MM.1S (cell line): ENCODE measurements around the gene COX20.

Experiments used
- DNase-seq: peaks from one replicate; pipeline ENCODE4 v3.0.0-alpha.2; 2015
- H2AFZ ChIP-seq: fragments of 300-600 bp; sonication (generic); 2 replicates; pipeline ENCODE4 v1.6.0; 2016; ENCODE audit warnings: antibody characterized with exemption, low read length
- H3F3A ChIP-seq: fragments of 300-600 bp; sonication (generic); 2 replicates; pipeline ENCODE4 v1.6.1; 2016; ENCODE audit warnings: mild to moderate bottlenecking, antibody characterized with exemption, low read length, moderate library complexity, mixed read lengths; ENCODE audit not compliant: insufficient read depth
- H3K27ac ChIP-seq: fragments of 300-600 bp; sonication (generic); 2 replicates; pipeline ENCODE4 v1.5.1; 2016; ENCODE audit warnings: mild to moderate bottlenecking, low read length
- H3K27me3 ChIP-seq: fragments of 300-600 bp; sonication (generic); replicated peaks from 2 replicates; pipeline ENCODE4 v1.6.0; 2016; ENCODE audit warnings: low read length; ENCODE audit not compliant: insufficient read depth
- H3K36me3 ChIP-seq: fragments of 300-600 bp; sonication (generic); replicated peaks from 2 replicates; pipeline ENCODE4 v1.6.1; 2016; ENCODE audit warnings: mild to moderate bottlenecking, low read length, mixed read lengths; ENCODE audit not compliant: insufficient read depth
- H3K4me1 ChIP-seq: fragments of 300-600 bp; sonication (generic); 2 replicates; pipeline ENCODE4 v1.6.1; 2016; ENCODE audit warnings: low read length, mixed read lengths
- H3K4me2 ChIP-seq: fragments of 300-600 bp; sonication (generic); 2 replicates; pipeline ENCODE4 v1.6.0; 2016; ENCODE audit warnings: low read depth, low read length
- H3K4me3 ChIP-seq: fragments of 300-600 bp; sonication (generic); 2 replicates; pipeline ENCODE4 v1.5.1; 2016; ENCODE audit warnings: low read length, mixed read lengths
- H3K79me2 ChIP-seq: fragments of 300-600 bp; sonication (generic); 2 replicates; pipeline ENCODE4 v1.6.1; 2016; ENCODE audit warnings: mixed run types, low read length, mixed read lengths
- H3K9ac ChIP-seq: fragments of 300-600 bp; sonication (generic); 2 replicates; pipeline ENCODE4 v1.6.1; 2016; ENCODE audit warnings: low read length, mixed read lengths
- H3K9me2 ChIP-seq: fragments of 300-600 bp; sonication (generic); replicated peaks from 2 replicates; pipeline ENCODE4 v1.6.1; 2016; ENCODE audit warnings: mild to moderate bottlenecking, low read length, mixed read lengths; ENCODE audit not compliant: insufficient read depth
- H3K9me3 ChIP-seq: fragments of 300-600 bp; sonication (generic); replicated peaks from 2 replicates; pipeline ENCODE4 v1.6.1; 2016; ENCODE audit warnings: mild to moderate bottlenecking, low read length, mixed read lengths; ENCODE audit not compliant: insufficient read depth
- H4K20me1 ChIP-seq: fragments of 300-600 bp; sonication (generic); 2 replicates; pipeline ENCODE4 v1.6.1; 2016; ENCODE audit warnings: mild to moderate bottlenecking, low read length, moderate library complexity, mixed read lengths; ENCODE audit not compliant: insufficient read depth
- EZH2 ChIP-seq: fragments of 300-600 bp; sonication (generic); optimal IDR thresholded peaks from 2 replicates; pipeline ENCODE3; 2017; ENCODE audit warnings: low read depth, mild to moderate bottlenecking, antibody characterized with exemption, low read length, mixed read lengths
- EZH2phosphoT487 ChIP-seq: fragments of 300-600 bp; sonication (generic); IDR thresholded peaks from 2 replicates; pipeline ENCODE4 v1.6.1; 2018; ENCODE audit warnings: antibody characterized with exemption, low read length
- TF ChIP-seq, protein P1 (sequence below): fragments of 300-600 bp; sonication (generic); IDR thresholded peaks from 2 replicates; pipeline ENCODE4 v1.5.1; 2016; ENCODE audit warnings: antibody characterized with exemption, low read length, mixed read lengths

The COX20 gene

DNA sequence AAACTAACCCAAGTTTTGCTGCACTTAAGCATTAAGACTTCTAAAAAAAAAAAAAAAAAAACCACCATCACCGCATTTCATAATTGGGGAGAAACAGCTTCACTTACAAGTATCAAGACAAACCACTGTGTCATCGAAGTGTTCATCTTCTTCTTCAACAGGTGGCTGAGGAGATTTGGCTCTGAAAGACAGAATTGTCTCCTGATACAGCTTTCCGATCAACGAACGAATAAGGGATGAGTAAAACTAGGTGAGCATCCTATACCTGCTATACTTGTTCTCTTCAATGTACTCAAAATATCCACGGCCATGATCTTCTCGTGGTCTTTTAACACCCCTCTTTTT is 26.9 kb downstream of the COX20 start:
- Histone ChIP-seq H3K27ac (peak overlapping the region; percentile 98; the same call in 1 of the 2 replicates), H4K20me1 (peaks cover 55% of the 10 kb centered on the region), H3F3A (peaks cover 36% of the 10 kb centered on the region)

DNA sequence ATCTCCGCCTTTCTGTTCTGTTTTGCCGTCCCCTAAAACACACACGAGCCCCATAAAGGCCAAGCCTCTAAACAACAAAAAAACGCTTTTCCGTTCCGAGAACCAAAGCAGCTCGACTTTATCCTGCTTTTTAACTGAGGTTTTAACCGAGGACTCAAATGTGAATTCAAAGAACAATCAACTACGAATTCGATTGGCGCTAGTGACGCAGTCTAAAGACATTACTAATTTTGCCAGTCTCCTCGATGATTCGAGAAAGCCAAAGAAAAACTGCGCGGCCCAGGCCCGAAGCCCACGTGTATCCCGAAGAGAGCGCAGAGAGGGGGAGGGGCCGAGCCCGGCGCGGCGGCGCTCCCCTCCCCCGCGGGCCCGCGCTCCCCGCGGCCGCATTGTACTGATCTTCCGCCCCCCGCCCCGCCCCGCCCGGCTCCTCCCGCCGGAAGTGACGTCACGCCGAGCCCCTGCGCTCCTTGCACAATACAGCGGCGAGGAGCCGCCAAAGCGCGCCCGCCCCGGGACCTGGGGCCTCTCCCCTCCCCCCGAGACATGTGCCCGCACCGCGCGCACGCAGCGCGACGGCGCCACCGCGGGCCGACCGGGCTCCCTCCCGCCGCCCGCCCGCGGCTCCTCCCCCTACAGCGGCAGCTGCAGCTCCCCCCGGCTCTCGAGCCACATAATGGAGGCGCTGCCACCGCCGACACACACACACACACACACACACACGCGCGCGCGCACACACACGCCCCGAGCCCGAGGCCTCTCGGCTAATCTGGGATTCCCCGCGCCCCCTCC is 27.4 kb downstream of the COX20 start:
- peak; percentile 98 for DNase-seq
- Histone ChIP-seq H3F3A (peaks cover 32% of the 10 kb centered on the region), H4K20me1 (peaks cover 49% of the 10 kb centered on the region), H3K36me3 (peaks cover 33% of the 10 kb centered on the region; the same call in 1 of the 2 replicates), H3K9me3 (no peaks in the 10 kb centered on the region), H3K9me2 (no peaks in the 10 kb centered on the region), H3K27me3 (no peaks in the 10 kb centered on the region), H3K4me2 (peak overlapping the region; percentile 79), H3K9ac (peak overlapping the region; percentile 100), H3K4me3 (peak overlapping the region; percentile 98), H2AFZ (no peak overlapping the region), H3K4me1 (0 out of 2 replicates have a peak, but pooled peaks cover 9% of the 10 kb centered on the region), H3K27ac (peak overlapping the region; percentile 98), H3K79me2 (peaks cover 64% of the 10 kb centered on the region)
- TF ChIP-seq, protein P1, sequence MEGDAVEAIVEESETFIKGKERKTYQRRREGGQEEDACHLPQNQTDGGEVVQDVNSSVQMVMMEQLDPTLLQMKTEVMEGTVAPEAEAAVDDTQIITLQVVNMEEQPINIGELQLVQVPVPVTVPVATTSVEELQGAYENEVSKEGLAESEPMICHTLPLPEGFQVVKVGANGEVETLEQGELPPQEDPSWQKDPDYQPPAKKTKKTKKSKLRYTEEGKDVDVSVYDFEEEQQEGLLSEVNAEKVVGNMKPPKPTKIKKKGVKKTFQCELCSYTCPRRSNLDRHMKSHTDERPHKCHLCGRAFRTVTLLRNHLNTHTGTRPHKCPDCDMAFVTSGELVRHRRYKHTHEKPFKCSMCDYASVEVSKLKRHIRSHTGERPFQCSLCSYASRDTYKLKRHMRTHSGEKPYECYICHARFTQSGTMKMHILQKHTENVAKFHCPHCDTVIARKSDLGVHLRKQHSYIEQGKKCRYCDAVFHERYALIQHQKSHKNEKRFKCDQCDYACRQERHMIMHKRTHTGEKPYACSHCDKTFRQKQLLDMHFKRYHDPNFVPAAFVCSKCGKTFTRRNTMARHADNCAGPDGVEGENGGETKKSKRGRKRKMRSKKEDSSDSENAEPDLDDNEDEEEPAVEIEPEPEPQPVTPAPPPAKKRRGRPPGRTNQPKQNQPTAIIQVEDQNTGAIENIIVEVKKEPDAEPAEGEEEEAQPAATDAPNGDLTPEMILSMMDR = no peak
- TF ChIP-seq EZH2phosphoT487 (no peak), EZH2 (no peak)

More for the DNA sequence above, 26.9 kb downstream of the COX20 start:
- Histone ChIP-seq H3K9me3 (no peaks in the 10 kb centered on the region), H3K4me2 (peak overlapping the region; percentile 79), H3K27me3 (no peaks in the 10 kb centered on the region), H3K36me3 (peaks cover 39% of the 10 kb centered on the region), H3K4me3 (peak overlapping the region; percentile 94), H3K79me2 (peaks cover 70% of the 10 kb centered on the region), H3K9ac (peak overlapping the region; percentile 81), H2AFZ (no peak overlapping the region), H3K4me1 (0 out of 2 replicates have a peak, but pooled peaks cover 9% of the 10 kb centered on the region), H3K9me2 (no peaks in the 10 kb centered on the region)
- DNase-seq = peak; percentile 41
- TF ChIP-seq, protein P1 = no peak
- TF ChIP-seq EZH2 (no peak), EZH2phosphoT487 (no peak)

DNA sequence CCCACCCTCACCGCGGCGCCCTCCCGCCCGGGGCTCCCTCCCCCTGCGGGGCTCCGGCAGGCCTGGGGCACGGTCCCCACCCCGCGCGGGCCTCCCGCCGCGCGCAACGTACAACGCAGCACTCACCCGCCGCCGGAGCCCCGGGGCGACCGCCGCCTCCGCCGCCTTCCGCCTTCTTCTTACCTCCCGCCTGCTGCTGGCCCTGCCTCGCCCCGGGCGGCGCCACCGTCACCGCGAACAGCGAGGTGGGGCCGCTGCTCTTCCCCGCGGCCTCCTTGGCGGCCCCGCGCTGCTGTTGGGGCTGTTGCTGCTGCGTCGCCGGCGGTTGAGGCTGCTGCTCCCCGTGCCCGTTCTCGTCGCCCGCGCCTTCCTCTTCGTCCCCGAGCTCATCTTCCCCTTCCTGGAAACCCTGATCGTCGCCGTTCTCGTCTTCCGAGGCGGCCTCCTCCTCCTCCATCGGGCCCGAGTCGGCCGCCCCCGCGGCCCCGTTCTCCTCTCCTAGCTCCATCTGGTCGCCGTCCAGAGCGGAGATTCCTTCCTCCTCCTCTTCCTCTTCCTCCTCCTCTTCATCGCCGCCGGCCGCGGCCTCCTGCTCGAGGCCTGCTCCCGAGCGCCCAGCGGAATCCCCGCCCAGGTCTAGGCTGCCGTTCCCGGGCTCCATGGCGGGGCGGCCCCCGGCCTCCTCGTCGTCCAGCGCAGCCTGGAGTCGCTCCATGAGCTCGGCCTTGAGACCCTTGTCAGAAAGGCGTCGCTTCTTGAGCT is 28.2 kb downstream of the COX20 start:
- Histone ChIP-seq H3K4me1 (0 out of 2 replicates have a peak, but pooled peaks cover 9% of the 10 kb centered on the region), H3K9me2 (no peaks in the 10 kb centered on the region), H3K27ac (peak overlapping the region; percentile 98), H3K4me2 (peak overlapping the region; percentile 56; the same call in 1 of the 2 replicates), H3K9ac (peak overlapping the region; percentile 100), H3F3A (peaks cover 24% of the 10 kb centered on the region), H3K36me3 (peaks cover 26% of the 10 kb centered on the region; the same call in 1 of the 2 replicates), H4K20me1 (peaks cover 41% of the 10 kb centered on the region), H2AFZ (peak overlapping the region; percentile 29; the same call in 1 of the 2 replicates), H3K4me3 (peak overlapping the region; percentile 98), H3K9me3 (no peaks in the 10 kb centered on the region), H3K79me2 (peaks cover 57% of the 10 kb centered on the region), H3K27me3 (no peaks in the 10 kb centered on the region)
- DNase-seq = no peak
- TF ChIP-seq EZH2 (no peak), EZH2phosphoT487 (no peak)
- TF ChIP-seq, protein P1 = no peak
